OCI-LY3 (cell line): ENCODE data around the gene MYH6.

Experiments used
- H2AFZ ChIP-seq: fragments of 200-600, 300-600 bp; shearing (Covaris generic); 2 replicates; pipeline ENCODE4 v1.6.0; 2014; ENCODE audit warnings: antibody characterized with exemption, low read depth, low read length
- H3K27ac ChIP-seq: fragments of 200-600, 300-600 bp; sonication (generic); 2 replicates; pipeline ENCODE4 v1.5.1; 2014; ENCODE audit warnings: mild to moderate bottlenecking, low read length, moderate library complexity, mixed read lengths
- H3K27me3 ChIP-seq: fragments of 200-600, 300-600 bp; sonication (generic); 2 replicates; pipeline ENCODE4 v1.6.1; 2014; ENCODE audit warnings: low read depth, low read length, mixed read lengths
- H3K36me3 ChIP-seq: fragments of 200-600, 300-600 bp; sonication (generic); replicated peaks from 2 replicates; pipeline ENCODE3; 2014; ENCODE audit warnings: low read depth, low read length, mixed read lengths
- H3K4me1 ChIP-seq: fragments of 300-600, 200-600 bp; sonication (generic); 2 replicates; pipeline ENCODE4 v1.6.1; 2014; ENCODE audit warnings: low read length, mixed read lengths
- H3K4me2 ChIP-seq: fragments of 200-600, 300-600 bp; sonication (generic); 2 replicates; pipeline ENCODE4 v1.6.1; 2014; ENCODE audit warnings: low read length, mixed read lengths
- H3K4me3 ChIP-seq: fragments of 300-600, 200-600 bp; sonication (generic); 2 replicates; pipeline ENCODE4 v1.5.1; 2014; ENCODE audit warnings: antibody characterized with exemption, mild to moderate bottlenecking, low read length, moderate library complexity
- H3K79me2 ChIP-seq: fragments of 300-600, 200-600 bp; shearing (Covaris generic); 2 replicates; pipeline ENCODE4 v1.6.1; 2014; ENCODE audit warnings: mild to moderate bottlenecking, low read length, mixed read lengths
- H3K9ac ChIP-seq: fragments of 300-600, 200-600 bp; shearing (Covaris generic); 2 replicates; pipeline ENCODE4 v1.6.0; 2014; ENCODE audit warnings: mild to moderate bottlenecking, low read length, moderate library complexity
- H3K9me3 ChIP-seq: fragments of 200-600, 300-600 bp; shearing (Covaris generic); 2 replicates; pipeline ENCODE4 v1.6.1; 2014; ENCODE audit warnings: low read length, mixed read lengths; ENCODE audit not compliant: insufficient read depth
- H4K20me1 ChIP-seq: fragments of 200-600, 300-600 bp; sonication (generic); 2 replicates; pipeline ENCODE4 v1.6.1; 2016; ENCODE audit warnings: low read length, mixed read lengths; ENCODE audit not compliant: insufficient read depth
- CTCF ChIP-seq: fragments of 200-600, 300-600 bp; sonication (generic); IDR thresholded peaks from 2 replicates; pipeline ENCODE4 v1.5.1; 2014; ENCODE audit warnings: antibody characterized with exemption, low read length, low read depth
- EZH2phosphoT487 ChIP-seq: fragments of 200-600 bp; shearing (Covaris generic); IDR thresholded peaks from 2 replicates; pipeline ENCODE4 v1.6.1; 2018; ENCODE audit warnings: antibody characterized with exemption, mixed run types, low read depth

The MYH6 gene

GRCh38 chr14:23408307-23408630, 196 bp upstream of the MYH6 start:
- Histone ChIP-seq H4K20me1 (no peaks in the 10 kb centered on the region), H3K9ac (no peak overlapping the region), H3K9me3 (no peaks in the 10 kb centered on the region), H3K4me3 (no peak overlapping the region), H3K27ac (no peak overlapping the region), H3K4me1 (peaks cover 51% of the 10 kb centered on the region), H2AFZ (no peak overlapping the region), H3K27me3 (no peaks in the 10 kb centered on the region; the same call in 1 of the 2 replicates), H3K4me2 (no peak overlapping the region), H3K79me2 (no peaks in the 10 kb centered on the region), H3K36me3 (no peaks in the 10 kb centered on the region)
- TF ChIP-seq EZH2phosphoT487 (no peak), CTCF (no peak)

GRCh38 chr14:23406725-23407355, 1.2 kb downstream of the MYH6 start:
- no peaks in the 10 kb centered on the region for H3K9me3 ChIP-seq
- no peaks in the 10 kb centered on the region; the same call in 1 of the 2 replicates for H3K27me3 ChIP-seq
- H3K4me1 ChIP-seq: peaks cover 54% of the 10 kb centered on the region
- H2AFZ ChIP-seq: no peak overlapping the region
- no peak overlapping the region for H3K9ac ChIP-seq
- peak overlapping the region; percentile 20; the same call in 1 of the 2 replicates for H3K4me2 ChIP-seq
- TF ChIP-seq EZH2phosphoT487: no peak
- H3K36me3 ChIP-seq: no peaks in the 10 kb centered on the region
- no peaks in the 10 kb centered on the region for H3K79me2 ChIP-seq
- H3K27ac ChIP-seq: no peak overlapping the region
- H3K4me3 ChIP-seq: no peak overlapping the region
- no peaks in the 10 kb centered on the region for H4K20me1 ChIP-seq

- H3K4me1 ChIP-seq: peaks cover 55% of the 10 kb centered on the region
- H3K9ac ChIP-seq: no peak overlapping the region
- no peak overlapping the region for H3K27ac ChIP-seq
- H2AFZ ChIP-seq: no peak overlapping the region
- H3K9me3 ChIP-seq: no peaks in the 10 kb centered on the region
- no peaks in the 10 kb centered on the region for H3K79me2 ChIP-seq
- TF ChIP-seq EZH2phosphoT487 (no peak), CTCF (no peak)
- no peaks in the 10 kb centered on the region for H4K20me1 ChIP-seq
- H3K4me3 ChIP-seq: no peak overlapping the region
- no peaks in the 10 kb centered on the region; the same call in 1 of the 2 replicates for H3K27me3 ChIP-seq
- peak overlapping the region; percentile 20; the same call in 1 of the 2 replicates for H3K4me2 ChIP-seq
- no peaks in the 10 kb centered on the region for H3K36me3 ChIP-seq
Measured at GRCh38 chr14:23406244-23406643, 1.8 kb downstream of the MYH6 start.

- Histone ChIP-seq H3K36me3 (no peaks in the 10 kb centered on the region), H2AFZ (no peak overlapping the region), H3K27ac (no peak overlapping the region), H3K4me3 (no peak overlapping the region), H3K79me2 (no peaks in the 10 kb centered on the region), H4K20me1 (no peaks in the 10 kb centered on the region), H3K9ac (no peak overlapping the region), H3K4me1 (peaks cover 60% of the 10 kb centered on the region), H3K4me2 (no peak overlapping the region), H3K9me3 (no peaks in the 10 kb centered on the region), H3K27me3 (no peaks in the 10 kb centered on the region; the same call in 1 of the 2 replicates)
- TF ChIP-seq CTCF: no peak
- no peak for TF ChIP-seq EZH2phosphoT487
Measured at GRCh38 chr14:23405516-23406025, 2.5 kb downstream of the MYH6 start.
